Measurements from ENCODE around the gene CYP2A13.

- TF ChIP-seq CTCF (conservative IDR thresholded peaks at IDR 0.05; ENCODE audit: low read length), result no peak
- no peak for TF ChIP-seq EZH2phosphoT487 (IDR thresholded peaks at IDR 0.05; ENCODE audit: borderline replicate concordance, low read depth, low read length)
Measured at GRCh38 chr19:41098762-41099161, 10.5 kb downstream of the CYP2A13 start.
